ENCODE measurements around the gene FAM24B. TPM values are rescaled to one million over a fixed set of nuclear protein-coding genes. Genes with fewer than 3 reads are reported as not detected.

The FAM24B gene
- total RNA-seq, 3 donors from 2014 or later = 2.6 to 4.9 (median 4.7) TPM

DNA sequence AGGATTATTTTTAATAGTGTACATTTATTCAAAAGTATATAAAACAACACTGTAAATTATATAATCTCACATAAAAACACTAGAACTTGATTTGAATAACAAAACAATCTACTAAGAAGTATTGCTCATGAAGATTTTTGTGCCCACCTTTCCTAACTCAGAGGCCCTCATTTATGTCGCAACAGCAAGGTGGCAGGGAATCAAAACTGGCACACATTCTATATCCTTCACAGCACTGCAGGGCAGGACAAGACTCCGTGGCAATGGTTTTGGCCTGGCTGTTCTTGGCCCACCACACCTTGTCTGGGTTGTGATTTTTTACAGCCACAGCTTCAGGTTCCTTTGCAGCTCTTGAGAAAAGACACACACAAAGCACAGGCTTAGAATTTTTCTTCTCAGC lies 30.3 kb downstream of the FAM24B start:
- intact Hi-C loops (cut with DNase I, micrococcal nuclease) = no loop called here
- H3K4me1 ChIP-seq (ENCODE audit: low read depth) = no peaks in the 10 kb centered on the region
- TF ChIP-seq, protein P1, sequence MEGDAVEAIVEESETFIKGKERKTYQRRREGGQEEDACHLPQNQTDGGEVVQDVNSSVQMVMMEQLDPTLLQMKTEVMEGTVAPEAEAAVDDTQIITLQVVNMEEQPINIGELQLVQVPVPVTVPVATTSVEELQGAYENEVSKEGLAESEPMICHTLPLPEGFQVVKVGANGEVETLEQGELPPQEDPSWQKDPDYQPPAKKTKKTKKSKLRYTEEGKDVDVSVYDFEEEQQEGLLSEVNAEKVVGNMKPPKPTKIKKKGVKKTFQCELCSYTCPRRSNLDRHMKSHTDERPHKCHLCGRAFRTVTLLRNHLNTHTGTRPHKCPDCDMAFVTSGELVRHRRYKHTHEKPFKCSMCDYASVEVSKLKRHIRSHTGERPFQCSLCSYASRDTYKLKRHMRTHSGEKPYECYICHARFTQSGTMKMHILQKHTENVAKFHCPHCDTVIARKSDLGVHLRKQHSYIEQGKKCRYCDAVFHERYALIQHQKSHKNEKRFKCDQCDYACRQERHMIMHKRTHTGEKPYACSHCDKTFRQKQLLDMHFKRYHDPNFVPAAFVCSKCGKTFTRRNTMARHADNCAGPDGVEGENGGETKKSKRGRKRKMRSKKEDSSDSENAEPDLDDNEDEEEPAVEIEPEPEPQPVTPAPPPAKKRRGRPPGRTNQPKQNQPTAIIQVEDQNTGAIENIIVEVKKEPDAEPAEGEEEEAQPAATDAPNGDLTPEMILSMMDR (IDR thresholded peaks at IDR 0.05) = no peak
- no peak overlapping the region for H3K4me3 ChIP-seq
- no peaks in the 10 kb centered on the region for H3K9me3 ChIP-seq
- no peak for DNase-seq
- no peak for ATAC-seq
- H3K36me3 ChIP-seq (ENCODE audit: low read depth) = no peaks in the 10 kb centered on the region

DNA sequence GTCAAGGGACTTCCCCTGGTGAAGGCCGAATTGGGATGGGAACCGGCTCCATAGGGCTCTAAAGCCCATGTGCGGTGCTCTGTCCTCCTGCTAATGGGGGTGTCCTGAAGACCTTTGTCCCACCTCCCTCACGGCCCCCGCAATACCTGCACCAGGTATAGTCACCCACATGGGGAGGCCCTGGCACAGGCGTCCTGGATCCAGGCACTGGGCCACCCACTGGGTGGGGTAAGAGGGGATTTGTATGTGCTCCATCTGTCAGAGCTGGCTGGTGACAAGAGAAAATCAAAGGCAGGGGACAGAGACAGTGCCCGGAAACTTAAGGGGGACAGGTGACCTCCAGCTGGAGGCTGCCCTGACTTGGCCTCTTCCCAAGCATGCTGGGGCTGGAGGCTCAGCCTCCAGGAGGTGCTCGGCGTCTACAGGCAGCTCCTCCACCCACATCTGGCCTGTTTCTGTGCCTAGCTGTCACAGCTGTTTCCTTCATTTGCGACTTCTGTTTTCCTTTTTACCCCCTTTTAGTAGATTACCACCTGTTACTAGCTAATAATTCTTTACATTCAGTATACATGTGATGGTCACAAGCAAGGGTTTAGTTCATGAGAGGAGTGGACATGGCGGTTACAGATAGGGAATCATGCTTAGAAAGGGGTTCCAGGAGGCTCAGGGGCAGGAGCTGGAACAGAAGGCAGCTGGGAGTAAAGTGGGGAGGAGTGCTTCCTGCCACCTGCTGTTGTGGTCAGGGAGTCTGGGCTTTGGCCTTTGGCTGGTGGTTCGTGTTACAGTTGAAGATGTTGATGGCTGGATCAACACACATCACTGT lies 31.4 kb downstream of the FAM24B start:
- Histone ChIP-seq H3K9me3 (no peaks in the 10 kb centered on the region), H3K4me3 (no peak overlapping the region), H3K36me3 (ENCODE audit: low read depth) (no peaks in the 10 kb centered on the region), H3K4me1 (ENCODE audit: low read depth) (no peaks in the 10 kb centered on the region)
- intact Hi-C loops (cut with DNase I, micrococcal nuclease) = no loop called here
- TF ChIP-seq, protein P1 (IDR thresholded peaks at IDR 0.05) = no peak
- DNase-seq (no peak), ATAC-seq (no peak)

- Histone ChIP-seq H3K4me3 (no peak within 1 kb of the TSS), H3K4me1 (ENCODE audit: low read depth) (no peaks in the 10 kb centered on the region), H3K36me3 (ENCODE audit: low read depth) (no peaks in the 10 kb centered on the region), H3K9me3 (no peaks in the 10 kb centered on the region)
- ATAC-seq (no peak), DNase-seq (no peak)
- TF ChIP-seq, protein P1 (IDR thresholded peaks at IDR 0.05) = no peak
- intact Hi-C loops (cut with DNase I, micrococcal nuclease) = no loop called here
These were observed 33.5 kb downstream of the FAM24B start, which contains the start of gene CUZD1 for GRCh38 chr10:122845783-122846332. Gene CUZD1, minus strand, starts transcription at chr10:122845857. Its CDS starts 14 bp downstream, at chr10:122845843.

GRCh38 chr10:122844146-122844545 lies 35.2 kb downstream of the FAM24B start:
- Histone ChIP-seq H3K9me3 (no peaks in the 10 kb centered on the region), H3K4me3 (no peak overlapping the region), H3K4me1 (ENCODE audit: low read depth) (no peaks in the 10 kb centered on the region), H3K36me3 (ENCODE audit: low read depth) (no peaks in the 10 kb centered on the region)
- ATAC-seq (no peak), DNase-seq (no peak)
- TF ChIP-seq, protein P1 (IDR thresholded peaks at IDR 0.05) = no peak
- intact Hi-C loops (cut with DNase I, micrococcal nuclease) = no loop called here

GRCh38 chr10:122841569-122841968 lies 37.8 kb downstream of the FAM24B start:
- no peak overlapping the region for H3K4me3 ChIP-seq
- ATAC-seq (no peak), DNase-seq (no peak)
- TF ChIP-seq, protein P1 (IDR thresholded peaks at IDR 0.05) = no peak
- no peaks in the 10 kb centered on the region for H3K36me3 ChIP-seq (ENCODE audit: low read depth)
- no peaks in the 10 kb centered on the region for H3K4me1 ChIP-seq (ENCODE audit: low read depth)
- intact Hi-C loops (cut with DNase I, micrococcal nuclease) = no loop called here
- no peaks in the 10 kb centered on the region for H3K9me3 ChIP-seq

Measured in mucosa of descending colon (tissue), 3 donors.